MM.1S (cell line): ENCODE results near the gene ETNK2.
"Not testable (repeated sequence)": the region's sequence is repeated elsewhere in the genome, so short reads cannot be mapped to it uniquely, and the experiment has no call there.

Experiments used
- CTCF ChIP-seq: fragments of 300-600 bp; sonication (generic); IDR thresholded peaks from 2 replicates; pipeline ENCODE4 v1.5.1; 2016; ENCODE audit warnings: antibody characterized with exemption, low read length, mixed read lengths
- EZH2 ChIP-seq: fragments of 300-600 bp; sonication (generic); optimal IDR thresholded peaks from 2 replicates; pipeline ENCODE3; 2017; ENCODE audit warnings: low read depth, mild to moderate bottlenecking, antibody characterized with exemption, low read length, mixed read lengths
- EZH2phosphoT487 ChIP-seq: fragments of 300-600 bp; sonication (generic); IDR thresholded peaks from 2 replicates; pipeline ENCODE4 v1.6.1; 2018; ENCODE audit warnings: antibody characterized with exemption, low read length

GRCh38 chr1:204099754-204100153, 52.1 kb downstream of the ETNK2 start:
- not testable (repeated sequence) for TF ChIP-seq CTCF, EZH2, EZH2phosphoT487
